ENCODE data around the gene AOPEP.
"Not testable (repeated sequence)": the region's sequence is repeated elsewhere in the genome, so short reads cannot be mapped to it uniquely, and the experiment has no call there.

AOPEP gene

GRCh38 chr9:95005278-95006143 lies 279.0 kb downstream of the AOPEP start:
- no peak for DNase-seq

- no peak for DNase-seq
These were observed 280.8 kb downstream of the AOPEP start for GRCh38 chr9:95007226-95007869.

GRCh38 chr9:95008151-95008771 lies 281.8 kb downstream of the AOPEP start:
- peak; percentile 36 for DNase-seq

DNA sequence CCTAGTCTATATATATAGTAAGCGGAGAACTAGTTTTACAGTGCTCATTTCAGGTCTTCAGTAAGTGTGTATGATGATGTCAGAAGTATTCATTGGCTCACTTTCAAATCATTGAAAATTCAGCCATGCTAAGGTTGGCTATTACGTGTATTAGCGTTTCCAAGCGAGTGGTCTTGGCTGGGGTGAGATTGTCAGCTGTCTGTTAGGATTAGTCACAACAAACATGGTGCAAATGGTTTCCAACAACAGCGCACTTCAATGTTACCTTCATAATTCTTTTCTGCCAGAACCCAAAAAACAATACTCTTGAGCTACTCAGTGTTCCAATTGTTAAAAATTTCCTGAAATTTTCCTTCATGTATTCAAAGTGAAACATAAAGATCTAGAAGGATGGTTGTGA lies 283.0 kb downstream of the AOPEP start:
- no peak for DNase-seq

DNA sequence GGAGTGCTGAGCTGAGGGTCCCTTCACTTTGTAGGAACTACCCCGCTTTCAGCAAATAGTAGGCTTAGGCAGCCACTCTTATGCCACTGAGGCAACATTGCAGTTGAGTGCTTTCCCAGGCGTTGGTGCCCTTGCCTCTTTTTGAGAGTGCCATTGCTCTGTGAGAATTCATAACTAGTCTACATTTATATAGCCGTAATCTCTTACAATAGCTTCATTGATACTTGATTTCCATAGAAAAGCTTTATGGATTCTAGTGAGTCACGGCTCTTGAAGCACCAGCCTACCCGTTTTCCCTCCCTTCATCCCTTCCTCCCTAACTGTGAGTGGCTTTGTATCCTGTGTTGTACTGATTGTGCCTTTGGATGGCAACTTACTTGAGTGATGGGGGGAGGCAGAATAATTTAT lies 283.9 kb downstream of the AOPEP start:
- no peak for DNase-seq

DNA sequence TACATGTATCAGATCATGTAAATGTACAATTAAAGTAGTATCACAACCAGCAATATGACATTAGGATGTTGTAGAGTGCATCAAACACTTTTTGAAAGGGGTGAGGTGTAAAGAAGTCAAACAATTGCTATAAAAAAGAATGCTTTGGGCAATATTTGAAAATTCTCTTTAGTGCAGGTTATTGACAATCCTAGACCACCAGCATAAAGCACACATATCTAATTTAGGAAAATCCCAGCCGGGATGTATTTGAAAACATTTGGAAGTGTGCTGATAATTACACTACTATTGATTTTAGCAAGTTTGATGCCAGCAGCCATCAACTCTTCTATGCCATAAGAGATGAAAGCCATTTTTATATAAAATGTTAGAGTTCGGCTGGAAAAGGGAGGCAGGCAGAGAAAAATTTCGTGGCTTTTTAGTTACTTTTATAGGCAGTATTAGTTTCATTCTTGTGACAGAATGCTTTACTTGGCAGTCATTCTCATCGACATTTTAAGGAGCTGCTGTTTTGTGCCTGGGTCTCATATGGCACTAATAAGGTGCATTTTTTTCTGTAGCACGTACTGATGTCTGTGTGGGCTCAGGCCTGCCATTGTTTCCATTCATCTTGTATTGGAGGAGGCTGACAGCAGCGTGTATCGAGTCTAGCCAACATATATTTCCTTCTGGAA lies 285.7 kb downstream of the AOPEP start:
- no peak for DNase-seq

GRCh38 chr9:95012902-95013301 lies 286.4 kb downstream of the AOPEP start:
- DNase-seq, result no peak

GRCh38 chr9:95014917-95015316 lies 288.4 kb downstream of the AOPEP start:
- no peak for DNase-seq

DNA sequence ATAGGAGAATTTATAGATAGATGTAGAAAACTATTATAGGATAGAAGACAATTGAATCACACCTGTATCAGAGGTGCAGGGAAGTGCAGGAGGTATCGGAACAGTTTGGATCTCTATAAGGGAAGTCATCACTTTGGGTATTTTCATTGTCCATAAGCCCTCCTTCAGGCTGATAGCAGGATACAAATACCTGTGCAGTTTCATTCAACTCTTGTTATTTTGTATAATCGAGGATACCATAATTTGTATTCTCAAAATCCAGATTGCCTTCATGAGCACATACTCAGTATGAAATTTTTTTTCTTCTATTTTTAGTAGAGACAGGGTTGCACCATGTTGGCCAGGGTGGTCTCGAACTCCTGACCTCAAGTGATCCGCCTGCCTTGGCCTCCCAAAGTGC lies 289.1 kb downstream of the AOPEP start:
- no peak for DNase-seq

DNA sequence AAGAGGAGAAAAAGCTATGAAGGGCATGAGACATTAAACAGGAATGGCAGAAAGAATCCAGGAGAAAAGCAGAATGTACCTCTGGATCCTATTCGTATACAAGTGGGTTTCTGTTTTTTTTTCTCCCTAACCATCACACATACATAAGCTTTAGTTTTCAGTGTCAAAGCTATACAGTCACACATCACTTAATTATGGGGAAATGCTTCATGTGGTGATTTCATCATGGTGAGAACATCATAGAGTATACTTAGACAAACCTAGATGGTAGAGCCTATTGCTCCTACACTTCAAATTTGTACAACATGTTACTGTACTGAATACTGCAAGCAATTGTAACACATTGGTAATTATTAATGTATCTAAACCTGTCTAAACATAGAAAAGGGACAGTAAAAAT lies 290.6 kb downstream of the AOPEP start:
- DNase-seq, result no peak

DNA sequence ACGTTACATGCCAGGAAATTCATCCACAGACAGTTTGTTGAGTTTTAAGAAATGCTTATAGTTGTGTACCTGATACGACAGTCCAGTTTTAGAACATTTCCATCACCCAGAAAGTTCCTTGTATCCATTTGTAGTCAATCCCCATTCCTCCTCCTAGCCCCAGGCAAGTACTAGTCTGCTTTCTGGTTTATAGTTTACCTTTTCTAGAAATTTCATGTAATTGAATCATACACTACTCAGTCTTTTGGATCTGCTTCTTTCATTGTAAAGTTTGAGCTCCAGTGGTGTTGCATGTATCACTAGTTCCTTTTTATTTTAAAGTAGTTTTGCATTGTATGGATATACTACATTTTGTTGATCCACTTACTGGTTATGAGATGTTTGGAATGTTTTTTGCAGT lies 291.2 kb downstream of the AOPEP start:
- DNase-seq, result no peak

GRCh38 chr9:95018099-95018936 lies 291.8 kb downstream of the AOPEP start:
- DNase-seq, result no peak

DNA sequence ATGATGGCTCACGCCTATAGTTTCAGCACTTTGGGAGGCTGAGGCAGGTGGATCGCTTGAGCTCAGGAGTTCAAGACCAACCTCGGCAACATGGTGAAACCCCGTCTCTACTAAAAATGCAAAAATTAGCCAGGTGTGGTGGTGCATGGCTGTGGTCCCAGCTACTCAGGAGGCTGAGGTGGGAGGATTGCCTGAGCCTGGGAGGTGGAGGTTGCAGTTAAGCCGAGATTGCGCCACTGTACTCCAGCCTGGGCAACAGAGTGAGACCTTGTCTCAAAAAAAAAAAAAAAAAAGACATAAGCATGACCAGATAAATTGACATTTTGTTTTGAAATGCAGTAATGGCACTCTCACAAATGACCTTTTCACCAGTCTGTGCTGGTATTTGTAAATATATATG lies 294.1 kb downstream of the AOPEP start:
- not testable (repeated sequence) for DNase-seq

DNA sequence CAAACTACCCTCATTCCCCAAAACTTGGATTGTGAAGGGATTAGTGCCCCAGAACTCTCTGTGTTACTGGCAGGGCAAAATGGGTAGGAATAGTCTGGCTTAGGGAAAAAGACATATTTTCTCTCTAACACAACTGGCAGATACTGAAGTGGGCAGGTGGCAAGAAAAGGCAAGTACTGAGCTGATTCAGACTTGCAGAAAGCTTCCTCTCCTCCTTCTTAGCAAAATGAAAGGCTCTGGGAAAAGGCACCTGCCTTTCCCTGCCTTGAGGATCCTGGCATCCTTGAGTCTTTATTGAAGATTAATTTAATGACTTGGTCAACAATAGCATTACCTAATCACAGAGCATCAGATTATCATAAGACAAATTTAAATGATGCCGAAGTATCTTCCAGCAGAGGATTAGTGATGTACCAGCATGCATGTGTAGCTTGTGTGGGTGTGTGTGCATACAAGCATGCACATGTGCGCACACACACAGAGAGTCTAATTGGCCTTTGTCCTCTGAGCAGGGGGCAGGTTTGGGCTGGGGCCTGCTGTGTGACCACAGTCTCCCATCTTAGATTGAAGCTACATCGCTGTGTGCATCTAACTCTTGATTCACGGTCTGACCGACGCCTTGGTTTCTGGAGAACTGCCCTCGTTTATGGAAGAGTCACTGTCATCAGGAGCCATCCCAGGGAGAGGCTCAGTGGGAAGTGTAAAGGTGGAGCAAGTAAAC lies 294.8 kb downstream of the AOPEP start:
- no peak for DNase-seq

- DNase-seq, result no peak
These were observed 296.2 kb downstream of the AOPEP start for GRCh38 chr9:95022657-95023056.

DNA sequence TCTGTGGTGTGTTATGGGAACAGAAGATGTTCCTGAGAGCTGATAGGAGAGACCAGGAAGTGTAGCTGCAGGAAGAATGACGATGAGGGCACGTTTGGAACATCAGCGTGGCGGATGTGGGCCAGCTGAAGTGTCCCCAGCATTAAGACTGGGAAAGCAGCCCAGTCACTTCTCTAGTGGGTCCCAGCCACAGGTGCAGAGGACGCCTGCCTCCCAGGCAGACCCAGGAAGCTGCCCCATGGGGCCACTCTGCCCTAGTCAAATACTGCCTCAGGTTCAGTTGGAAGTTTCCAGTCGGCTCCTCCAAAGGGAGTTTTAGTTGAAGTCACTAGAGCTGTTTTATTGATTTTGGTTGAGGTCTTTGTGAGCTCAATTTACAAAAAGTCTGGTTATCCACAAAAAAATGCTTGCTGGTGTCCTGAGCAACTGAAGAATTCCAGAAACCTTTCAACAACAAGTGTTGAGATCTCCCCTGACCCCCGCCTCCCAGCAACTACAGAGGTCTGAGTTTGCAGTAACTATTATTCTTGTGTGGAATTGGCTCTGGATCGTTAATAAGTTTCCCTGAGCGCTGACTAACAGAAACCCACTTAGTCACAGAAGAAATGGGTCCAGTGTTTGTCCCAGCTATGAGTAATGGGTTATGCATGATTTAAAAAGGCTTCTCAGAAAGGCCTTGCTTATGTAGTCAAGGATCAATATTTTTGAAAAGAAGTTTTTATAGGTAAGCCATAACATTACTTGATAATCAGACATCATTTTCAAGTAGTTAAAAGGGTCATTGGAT lies 296.9 kb downstream of the AOPEP start:
- no peak for DNase-seq

DNA sequence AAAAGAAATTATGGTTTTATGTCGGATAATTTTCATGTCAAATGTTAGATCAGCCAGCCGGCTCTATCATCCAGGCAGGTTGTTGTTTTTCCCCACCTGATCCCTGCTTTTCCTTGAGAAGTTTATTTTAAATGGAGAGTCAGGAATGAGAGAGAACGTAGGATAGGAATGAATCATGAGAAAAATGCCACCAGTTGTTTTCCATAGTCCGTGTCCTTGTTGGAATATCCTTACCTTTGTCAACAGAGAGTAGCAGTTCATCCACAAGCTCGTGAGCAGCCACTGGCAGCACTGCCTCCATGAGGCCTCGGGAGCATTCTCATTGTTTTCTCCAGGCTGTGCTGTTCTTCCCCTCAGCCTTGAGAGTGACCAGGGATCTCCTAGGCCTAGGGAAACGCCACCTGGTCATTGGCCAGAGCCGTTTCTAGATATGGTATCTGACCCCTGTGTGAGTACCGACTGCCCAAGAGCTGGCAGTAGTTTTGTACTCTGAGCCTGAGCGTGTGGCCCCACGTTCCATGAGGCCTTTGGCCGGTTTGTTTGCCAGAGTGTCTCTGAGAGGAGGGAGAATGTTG lies 297.7 kb downstream of the AOPEP start:
- no peak for DNase-seq

DNA sequence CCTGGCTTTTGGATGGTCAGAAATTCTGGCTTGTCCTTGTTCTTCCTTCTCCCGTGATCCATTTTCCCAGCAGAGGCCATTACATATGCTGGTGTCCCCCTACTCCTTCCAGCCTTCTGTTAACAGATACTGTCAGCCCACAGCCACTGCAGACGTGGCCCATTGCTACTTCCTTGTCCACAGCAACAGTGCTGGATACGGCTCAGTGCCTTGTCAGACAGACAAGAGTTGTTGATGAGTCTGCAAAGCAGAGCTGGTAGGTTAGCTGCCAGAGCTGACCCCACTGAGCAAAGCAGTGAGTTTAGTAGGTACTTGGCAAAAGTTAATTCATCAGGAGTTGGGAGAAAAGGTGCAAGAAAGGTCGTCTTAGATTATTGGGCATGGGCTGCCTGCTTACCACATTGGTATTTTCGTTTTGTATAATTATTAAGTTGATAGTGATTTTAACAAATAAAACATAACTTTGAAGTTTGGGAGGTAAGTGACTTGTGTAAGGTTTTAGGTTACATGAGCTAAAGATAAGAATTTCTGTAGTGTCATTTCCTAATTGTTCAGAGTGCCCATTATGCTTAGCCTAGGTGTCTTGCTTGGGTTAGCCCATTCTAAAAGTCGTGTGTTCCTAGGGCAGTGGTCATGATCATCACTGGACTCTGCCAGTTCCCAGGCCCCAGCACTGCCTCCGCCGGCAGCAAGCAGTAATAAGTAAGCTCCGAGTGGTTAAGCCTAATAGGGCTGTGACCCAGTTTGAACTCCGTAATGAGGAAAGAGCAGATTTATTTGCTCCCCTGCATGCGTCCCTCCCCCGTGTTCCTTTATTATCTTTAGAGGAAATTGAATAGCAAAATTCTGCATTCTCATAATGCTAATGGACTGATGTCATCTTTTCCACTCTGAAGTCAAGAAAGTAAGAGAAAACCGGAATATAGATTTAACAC lies 299.0 kb downstream of the AOPEP start:
- no peak for DNase-seq

DNA sequence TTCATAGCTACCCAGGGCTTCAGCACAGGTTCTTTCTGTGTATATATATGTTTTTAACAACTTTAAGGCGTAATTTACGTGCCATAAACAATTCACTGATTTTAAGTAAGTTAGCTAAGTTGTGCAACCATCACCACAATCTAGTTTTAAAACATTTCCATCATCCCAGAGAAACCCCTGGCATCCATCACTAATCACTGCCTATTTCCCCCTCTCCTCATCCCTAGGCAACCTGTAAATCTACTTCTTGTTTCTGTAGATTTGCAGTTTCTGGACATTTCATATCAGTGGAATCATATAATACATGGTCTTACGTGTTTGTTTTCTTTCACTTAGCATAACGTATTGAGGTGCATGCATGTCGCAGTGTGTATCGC lies 299.6 kb downstream of the AOPEP start:
- DNase-seq, result no peak

Measured in stimulated activated CD8-positive, alpha-beta memory T cell treated with anti-CD3 and anti-CD28 coated beads, Interleukin-4, amount 100 ng/mL, for 48 hours (primary cell).